ENCODE data around the gene CLCF1. TPM values are rescaled to one million over a fixed set of nuclear protein-coding genes. Genes with fewer than 3 reads are reported as not detected.

CLCF1 gene
- polyA plus RNA-seq, 1 of the 3 experiments (the other 2 are of a cell fraction): 27.0 TPM

- Histone ChIP-seq H3K79me2 (ENCODE audit: insufficient read depth) (no peaks in the 10 kb centered on the region), H2AFZ (ENCODE audit: low read depth) (no peak overlapping the region), H3K36me3 (replicated peaks in 1 of 2; ENCODE audit: control insufficient read depth in 1 of 2, insufficient read depth in 2 of 2, low read length in 1 of 2) (no peaks in the 10 kb centered on the region), H3K27me3 (ENCODE audit: insufficient read depth) (no peaks in the 10 kb centered on the region), H4K20me1 (ENCODE audit: insufficient read depth) (no peaks in the 10 kb centered on the region), H3K4me3 (ENCODE audit: low read depth in 2 of 2, low read length in 1 of 2) (no peak overlapping the region), H3K4me1 (ENCODE audit: control insufficient read depth in 1 of 2, insufficient read depth in 2 of 2, low read depth in 1 of 2, low read length in 1 of 2) (peaks cover 2 to 3% of the 10 kb centered on the region in 2 experiments; a peak in 1 of 4 replicates), H3K27ac (ENCODE audit: low read depth in 2 of 2, low read length in 1 of 2) (no peak overlapping the region), H3K9ac (no peak overlapping the region), H3K4me2 (no peak overlapping the region), H3F3A (replicated peaks; ENCODE audit: insufficient read depth) (no peaks in the 10 kb centered on the region), H3K9me3 (no peaks in the 10 kb centered on the region), H3K9me2 (no peaks in the 10 kb centered on the region)
- no peak for DNase-seq
- no peak for TF ChIP-seq RFX5 (IDR thresholded peaks at IDR 0.05; ENCODE audit: low read length)
- TF ChIP-seq EP300 (IDR thresholded peaks at IDR 0.05; ENCODE audit: borderline replicate concordance in 1 of 2, low read depth in 1 of 2, low read length in 1 of 2): no peak
- no peak for TF ChIP-seq TAF1 (IDR thresholded peaks at IDR 0.05; ENCODE audit: borderline replicate concordance, low read depth, low read length)
- no peak for TF ChIP-seq TCF12 (IDR thresholded peaks at IDR 0.05)
- no peak for TF ChIP-seq MXI1 (IDR thresholded peaks at IDR 0.05; ENCODE audit: low read depth, low read length)
- no peak for TF ChIP-seq FOSL2 (IDR thresholded peaks at IDR 0.05; ENCODE audit: borderline replicate concordance, low read depth)
- TF ChIP-seq REST (IDR thresholded peaks at IDR 0.05; ENCODE audit: low read depth, low read length): no peak
- TF ChIP-seq EZH2phosphoT487 (IDR thresholded peaks at IDR 0.05; ENCODE audit: borderline replicate concordance, low read depth): no peak
- no peak for TF ChIP-seq SMC3 (IDR thresholded peaks at IDR 0.05; ENCODE audit: low read depth, low read length)
- no peak for TF ChIP-seq NFIC (IDR thresholded peaks at IDR 0.05; ENCODE audit: borderline replicate concordance)
- no peak for TF ChIP-seq NRF1 (IDR thresholded peaks at IDR 0.05; ENCODE audit: low read depth, low read length)
- no peak for TF ChIP-seq ZBTB33 (IDR thresholded peaks at IDR 0.05; ENCODE audit: borderline replicate concordance, low read depth)
- no peak for TF ChIP-seq GABPA (IDR thresholded peaks at IDR 0.05; ENCODE audit: low read depth)
- no peak for TF ChIP-seq PBX3 (IDR thresholded peaks at IDR 0.05)
- WGBS (ENCODE audit: low lambda C conversion rate): 50% methylated on average over 4 of the region's 9 CpGs
- CTCF ChIA-PET: interaction anchor here (3.1 to 3.4 kb wide), 2 partner anchors 11 to 30 kb away, joined by 11 to 12 read pairs; partner anchors contain the start of gene PPP1CA
- POLR2A ChIA-PET: interaction anchor here (0.9 kb wide), 1 partner anchor 11 kb away, joined by 3 read pairs; the partner anchor contains the start of gene PPP1CA
Observed at GRCh38 chr11:67412495-67413179, 39.2 kb upstream of the CLCF1 start.
